ENCODE measurements around the gene CDNF. TPM values are rescaled to one million over a fixed set of nuclear protein-coding genes. Genes with fewer than 3 reads are reported as not detected.

CDNF gene
- total and polyA plus RNA-seq, 2 donors from 2014 or later = 2.1 to 2.3 TPM

DNA sequence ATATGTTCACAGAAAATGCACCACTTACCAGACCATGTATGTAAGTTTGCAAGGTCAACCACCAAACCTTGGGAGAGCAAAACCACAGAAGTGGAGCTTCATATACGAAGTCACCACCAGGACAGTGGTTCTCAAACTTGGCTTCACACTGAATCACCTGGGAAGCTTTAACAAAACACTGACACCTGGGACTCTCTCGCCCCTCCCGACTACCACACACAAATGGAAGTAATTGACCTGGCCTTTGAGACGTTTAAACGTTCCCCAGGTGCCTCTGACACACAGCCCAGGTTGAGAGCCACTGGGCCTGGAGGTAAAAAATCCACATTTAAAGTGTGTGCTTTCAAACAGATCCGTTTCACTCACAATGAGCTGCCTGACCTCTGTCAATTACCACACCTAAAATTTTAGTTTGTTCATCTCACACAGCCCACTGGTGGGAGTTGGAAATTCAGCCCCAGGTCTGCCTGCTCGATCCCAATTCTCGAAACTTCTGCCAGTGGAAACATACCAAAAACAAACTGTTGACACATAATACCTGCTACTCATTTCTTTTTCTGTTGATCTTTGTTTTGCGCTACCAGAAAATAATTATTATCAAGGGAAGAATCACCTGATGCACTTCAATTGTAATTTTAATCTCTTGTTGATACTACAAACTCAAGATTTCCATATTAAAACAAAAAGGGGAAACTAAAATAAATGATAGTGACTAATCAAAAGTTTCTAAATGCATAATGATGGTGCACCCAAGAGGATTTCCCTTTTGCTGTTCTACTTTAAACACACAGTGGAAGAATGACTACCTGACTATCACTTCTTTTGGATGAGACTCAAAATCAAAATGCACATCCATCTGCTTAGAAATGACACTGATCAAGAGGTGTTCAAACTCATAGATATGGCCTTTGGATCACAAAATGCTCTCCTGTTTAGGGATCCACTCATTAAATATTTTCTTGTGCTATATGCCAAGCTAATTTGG, 26.6 kb downstream of the CDNF start:
- TF ChIP-seq, protein P1, sequence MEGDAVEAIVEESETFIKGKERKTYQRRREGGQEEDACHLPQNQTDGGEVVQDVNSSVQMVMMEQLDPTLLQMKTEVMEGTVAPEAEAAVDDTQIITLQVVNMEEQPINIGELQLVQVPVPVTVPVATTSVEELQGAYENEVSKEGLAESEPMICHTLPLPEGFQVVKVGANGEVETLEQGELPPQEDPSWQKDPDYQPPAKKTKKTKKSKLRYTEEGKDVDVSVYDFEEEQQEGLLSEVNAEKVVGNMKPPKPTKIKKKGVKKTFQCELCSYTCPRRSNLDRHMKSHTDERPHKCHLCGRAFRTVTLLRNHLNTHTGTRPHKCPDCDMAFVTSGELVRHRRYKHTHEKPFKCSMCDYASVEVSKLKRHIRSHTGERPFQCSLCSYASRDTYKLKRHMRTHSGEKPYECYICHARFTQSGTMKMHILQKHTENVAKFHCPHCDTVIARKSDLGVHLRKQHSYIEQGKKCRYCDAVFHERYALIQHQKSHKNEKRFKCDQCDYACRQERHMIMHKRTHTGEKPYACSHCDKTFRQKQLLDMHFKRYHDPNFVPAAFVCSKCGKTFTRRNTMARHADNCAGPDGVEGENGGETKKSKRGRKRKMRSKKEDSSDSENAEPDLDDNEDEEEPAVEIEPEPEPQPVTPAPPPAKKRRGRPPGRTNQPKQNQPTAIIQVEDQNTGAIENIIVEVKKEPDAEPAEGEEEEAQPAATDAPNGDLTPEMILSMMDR (IDR thresholded peaks at IDR 0.05; ENCODE audit: borderline replicate concordance, extremely low read depth, insufficient read depth) = no peak
- Histone ChIP-seq H3K27me3 (ENCODE audit: control insufficient read depth, insufficient read depth, low read length) (no peaks in the 10 kb centered on the region), H3K27ac (ENCODE audit: low read depth in 2 of 2, low read length in 2 of 2) (no peak overlapping the region), H3K4me1 (ENCODE audit: control insufficient read depth in 2 of 3, insufficient read depth in 2 of 3, low read depth in 1 of 3, low read length in 3 of 3) (no peaks in the 10 kb centered on the region), H3K9ac (ENCODE audit: low read length in 3 of 3) (no peak overlapping the region), H3K4me3 (ENCODE audit: low read length in 3 of 3) (no peak overlapping the region), H3K9me3 (ENCODE audit: control insufficient read depth in 2 of 3, insufficient read depth in 1 of 3, low read length in 3 of 3) (no peaks in the 10 kb centered on the region), H3K36me3 (ENCODE audit: control insufficient read depth in 2 of 3, insufficient read depth in 3 of 3, low read length in 3 of 3) (no peaks in the 10 kb centered on the region)
- FAIRE-seq = no peak
- DNase-seq = no peak
- intact Hi-C loops (cut with DNase I) = no loop called here

DNA sequence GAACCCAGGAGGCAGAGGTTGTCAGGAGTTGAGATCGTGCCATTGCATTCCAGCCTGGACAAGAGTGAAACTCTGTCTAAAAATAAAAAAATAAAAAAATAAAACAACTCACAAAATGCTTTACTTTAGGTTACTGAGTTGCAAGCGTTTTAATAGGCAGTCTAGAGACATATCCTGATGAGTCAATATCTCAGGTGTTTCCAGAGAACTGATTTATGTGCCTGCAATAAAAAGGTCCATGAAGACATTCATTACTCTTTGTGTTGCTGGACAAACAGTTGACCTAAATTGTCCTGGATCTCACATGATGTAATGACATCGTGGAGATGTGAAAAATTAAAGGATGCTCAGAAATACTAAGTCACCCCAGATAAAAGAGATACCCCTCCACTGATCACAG, 31.5 kb downstream of the CDNF start:
- Histone ChIP-seq H3K9ac (ENCODE audit: low read length in 3 of 3) (no peak overlapping the region), H3K4me3 (ENCODE audit: low read length in 3 of 3) (no peak overlapping the region), H3K27ac (ENCODE audit: low read depth in 2 of 2, low read length in 2 of 2) (no peak overlapping the region), H3K4me1 (ENCODE audit: control insufficient read depth in 2 of 3, insufficient read depth in 2 of 3, low read depth in 1 of 3, low read length in 3 of 3) (peaks cover 0 to 4% (median 0%) of the 10 kb centered on the region in 3 donors), H3K9me3 (ENCODE audit: control insufficient read depth in 2 of 3, insufficient read depth in 1 of 3, low read length in 3 of 3) (no peaks in the 10 kb centered on the region), H3K27me3 (ENCODE audit: control insufficient read depth, insufficient read depth, low read length) (no peaks in the 10 kb centered on the region), H3K36me3 (ENCODE audit: control insufficient read depth in 2 of 3, insufficient read depth in 3 of 3, low read length in 3 of 3) (no peaks in the 10 kb centered on the region)
- DNase-seq = no peak
- TF ChIP-seq, protein P1 (IDR thresholded peaks at IDR 0.05; ENCODE audit: borderline replicate concordance, extremely low read depth, insufficient read depth) = no peak
- FAIRE-seq = no peak
- intact Hi-C loops (cut with DNase I) = no loop called here

DNA sequence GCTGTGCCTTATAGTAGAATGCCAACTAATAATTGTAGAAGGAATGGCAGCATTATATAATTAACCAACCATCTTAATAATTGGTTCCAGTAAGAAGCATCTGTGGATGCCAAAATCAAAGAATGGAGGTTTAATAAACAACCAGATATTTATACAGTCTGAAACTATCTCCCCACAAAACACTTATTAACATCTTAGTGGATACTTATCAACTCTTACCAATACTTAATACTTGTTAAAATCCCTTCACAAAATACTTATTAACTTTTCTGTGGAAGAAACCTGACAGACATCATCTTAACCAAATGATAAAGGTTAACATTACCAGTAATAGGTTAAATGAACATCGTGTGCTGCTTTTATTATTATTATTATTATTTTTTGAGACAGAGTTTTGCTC, 34.0 kb downstream of the CDNF start:
- intact Hi-C loops (cut with DNase I) = no loop called here
- H3K36me3 ChIP-seq (ENCODE audit: control insufficient read depth in 2 of 3, insufficient read depth in 3 of 3, low read length in 3 of 3) = no peaks in the 10 kb centered on the region
- no peak overlapping the region for H3K9ac ChIP-seq (ENCODE audit: low read length in 3 of 3)
- no peak overlapping the region for H3K4me3 ChIP-seq (ENCODE audit: low read length in 3 of 3)
- DNase-seq (no peak), FAIRE-seq (no peak)
- no peaks in the 10 kb centered on the region for H3K27me3 ChIP-seq (ENCODE audit: control insufficient read depth, insufficient read depth, low read length)
- TF ChIP-seq, protein P1 (IDR thresholded peaks at IDR 0.05; ENCODE audit: borderline replicate concordance, extremely low read depth, insufficient read depth) = no peak
- H3K27ac ChIP-seq (ENCODE audit: low read depth in 2 of 2, low read length in 2 of 2) = no peak overlapping the region
- peaks cover 0 to 4% (median 0%) of the 10 kb centered on the region in 3 donors for H3K4me1 ChIP-seq (ENCODE audit: control insufficient read depth in 2 of 3, insufficient read depth in 2 of 3, low read depth in 1 of 3, low read length in 3 of 3)
- H3K9me3 ChIP-seq (ENCODE audit: control insufficient read depth in 2 of 3, insufficient read depth in 1 of 3, low read length in 3 of 3) = no peaks in the 10 kb centered on the region

Data from kidney (tissue), 14 donors.